ENCODE results near the gene MRPL49.

DNA sequence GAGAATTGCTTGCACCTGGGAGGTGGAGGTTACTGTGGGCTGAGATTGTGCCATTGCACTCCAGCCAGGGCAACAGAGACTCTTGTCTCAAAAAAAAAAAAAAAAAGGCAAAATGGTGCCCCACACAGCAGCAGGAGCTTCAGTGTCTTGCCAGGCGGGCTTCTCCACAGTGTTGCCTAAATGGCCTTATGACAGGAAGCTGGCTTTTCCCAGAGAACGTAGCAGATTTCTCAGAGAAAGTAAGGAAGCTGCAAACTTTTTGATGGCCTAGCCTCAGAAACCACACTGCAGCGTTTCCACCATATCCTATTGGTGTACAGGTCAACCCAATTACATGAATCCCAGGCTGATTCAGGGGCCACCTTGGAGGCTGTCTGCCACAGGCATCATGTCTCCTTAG lies 35.2 kb downstream of the MRPL49 start:
- TF ChIP-seq ARNT (IDR thresholded peaks at IDR 0.05) (no peak), SP1 (IDR thresholded peaks at IDR 0.05) (no peak), SUZ12 (IDR thresholded peaks at IDR 0.05) (no peak)
